Fibroblast of pulmonary artery (primary cell): ENCODE measurements around the gene CRTC3.

Experiments
- DNase-seq: peaks from one replicate; pipeline ENCODE4 v3.0.0-alpha.2; 2010; ENCODE audit warnings: low read depth
- H3K4me3 ChIP-seq: replicated peaks from 2 replicates; pipeline ENCODE4 v1.5.1; 2011; ENCODE audit warnings: low read depth, mild to moderate bottlenecking, control low read depth, low read length, moderate library complexity
- TF ChIP-seq, protein P1 (sequence below): IDR thresholded peaks from 2 replicates; pipeline ENCODE4 v1.5.1; 2011; ENCODE audit warnings: mild to moderate bottlenecking, control low read depth, low read length, inconsistent platforms; ENCODE audit errors: missing control alignments

CRTC3 gene

DNA sequence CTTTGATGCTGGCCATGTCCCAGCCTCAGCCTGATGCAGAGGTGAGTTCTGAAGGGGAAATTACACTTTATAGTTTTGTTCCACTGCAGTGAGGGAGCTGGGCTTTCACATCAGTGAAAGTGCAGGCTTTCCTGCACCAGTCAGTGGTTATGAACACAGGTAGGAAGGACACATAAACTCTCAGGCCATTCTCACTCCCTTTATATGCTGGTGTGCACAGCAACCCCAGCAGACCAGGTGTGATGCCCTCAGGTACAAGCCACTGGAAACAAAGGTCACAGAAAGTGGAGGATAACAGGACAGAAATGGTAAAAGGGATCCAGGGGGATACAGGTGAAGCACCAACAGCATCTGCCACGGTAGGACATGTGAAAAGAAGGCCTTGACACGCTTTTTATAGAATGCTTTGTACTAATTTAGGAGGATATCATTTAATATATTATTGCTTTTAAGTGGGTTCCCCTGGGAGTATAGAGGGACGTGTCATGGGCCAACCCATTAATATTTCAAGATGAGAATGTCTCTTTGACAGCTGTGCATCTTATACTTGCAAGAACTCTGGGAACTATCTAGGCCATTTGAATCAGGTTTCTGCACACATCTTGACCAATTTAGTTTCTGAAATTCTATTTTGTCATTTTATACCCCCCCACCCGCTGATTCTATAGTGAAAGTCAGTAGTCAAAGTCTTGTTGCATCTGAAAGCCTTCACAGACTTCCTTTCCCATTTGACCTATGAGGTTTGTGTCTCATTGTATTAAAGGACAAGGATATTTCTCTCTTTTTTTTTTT, 162.5 kb downstream of the CRTC3 start:
- no peak for DNase-seq
- TF ChIP-seq, protein P1, sequence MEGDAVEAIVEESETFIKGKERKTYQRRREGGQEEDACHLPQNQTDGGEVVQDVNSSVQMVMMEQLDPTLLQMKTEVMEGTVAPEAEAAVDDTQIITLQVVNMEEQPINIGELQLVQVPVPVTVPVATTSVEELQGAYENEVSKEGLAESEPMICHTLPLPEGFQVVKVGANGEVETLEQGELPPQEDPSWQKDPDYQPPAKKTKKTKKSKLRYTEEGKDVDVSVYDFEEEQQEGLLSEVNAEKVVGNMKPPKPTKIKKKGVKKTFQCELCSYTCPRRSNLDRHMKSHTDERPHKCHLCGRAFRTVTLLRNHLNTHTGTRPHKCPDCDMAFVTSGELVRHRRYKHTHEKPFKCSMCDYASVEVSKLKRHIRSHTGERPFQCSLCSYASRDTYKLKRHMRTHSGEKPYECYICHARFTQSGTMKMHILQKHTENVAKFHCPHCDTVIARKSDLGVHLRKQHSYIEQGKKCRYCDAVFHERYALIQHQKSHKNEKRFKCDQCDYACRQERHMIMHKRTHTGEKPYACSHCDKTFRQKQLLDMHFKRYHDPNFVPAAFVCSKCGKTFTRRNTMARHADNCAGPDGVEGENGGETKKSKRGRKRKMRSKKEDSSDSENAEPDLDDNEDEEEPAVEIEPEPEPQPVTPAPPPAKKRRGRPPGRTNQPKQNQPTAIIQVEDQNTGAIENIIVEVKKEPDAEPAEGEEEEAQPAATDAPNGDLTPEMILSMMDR = no peak
- H3K4me3 ChIP-seq = no peak overlapping the region
